ENCODE measurements around the gene STXBP1.

Gene STXBP1

DNA sequence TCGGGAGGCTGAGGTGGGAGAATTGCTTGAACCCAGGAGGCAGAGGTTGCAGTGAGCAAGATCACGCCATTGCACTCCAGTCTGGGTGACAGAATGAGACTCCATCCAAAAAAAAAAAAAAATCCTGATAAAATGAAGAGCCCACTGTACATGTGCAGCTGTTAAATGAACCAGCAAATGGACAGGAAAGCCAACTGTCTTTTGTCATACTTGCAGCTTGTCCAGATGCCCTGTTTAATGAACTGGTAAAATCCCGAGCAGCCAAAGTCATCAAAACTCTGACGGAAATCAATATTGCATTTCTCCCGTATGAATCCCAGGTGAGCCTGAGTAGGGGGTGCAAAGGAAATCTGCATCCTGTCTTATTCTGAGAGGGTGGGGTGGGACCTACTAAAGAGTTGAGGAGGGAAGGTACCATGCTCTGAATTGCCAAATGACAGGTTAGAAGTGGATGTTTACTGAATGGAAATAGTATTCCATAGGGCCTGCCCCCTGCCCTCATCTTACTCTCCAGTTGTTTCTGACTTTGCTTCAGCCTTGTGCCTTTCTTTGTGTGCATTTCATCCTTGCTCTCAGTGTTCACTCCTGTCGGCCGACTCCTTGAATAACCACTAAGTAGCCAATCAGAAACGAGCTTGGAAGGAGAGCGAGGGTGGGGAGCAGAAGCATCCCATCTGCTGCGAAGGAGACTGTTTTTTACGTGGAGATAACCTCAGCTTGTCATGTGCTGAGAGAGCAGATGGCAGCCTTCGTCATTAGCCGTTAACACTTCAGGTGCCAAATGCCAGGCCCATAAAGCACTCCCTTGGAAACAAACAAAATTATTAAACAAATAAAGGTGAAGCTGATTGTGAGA lies 49.0 kb downstream of the STXBP1 start:
- peak in 2 of 3 experiments; percentile 85 to 97 for DNase-seq

DNA sequence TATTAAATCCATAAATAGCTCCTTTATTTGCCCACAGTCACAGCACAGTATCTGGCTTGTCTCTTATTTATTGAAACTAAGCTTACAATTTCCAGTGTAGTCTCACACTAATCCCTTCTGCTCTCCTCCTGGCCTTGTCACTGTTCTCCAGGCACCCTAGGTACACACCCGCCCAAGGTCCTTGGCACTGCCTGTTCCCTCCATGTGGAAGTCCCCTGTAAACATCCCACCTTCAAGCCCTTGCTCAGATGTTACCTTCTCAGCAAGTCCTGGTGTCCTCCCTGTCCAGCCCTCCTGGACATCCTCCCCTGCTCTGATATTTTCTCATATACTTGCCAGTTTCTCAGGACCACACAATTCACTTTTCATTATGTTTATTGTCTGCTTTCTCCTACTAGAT lies 50.5 kb downstream of the STXBP1 start:
- DNase-seq: no peak

DNA sequence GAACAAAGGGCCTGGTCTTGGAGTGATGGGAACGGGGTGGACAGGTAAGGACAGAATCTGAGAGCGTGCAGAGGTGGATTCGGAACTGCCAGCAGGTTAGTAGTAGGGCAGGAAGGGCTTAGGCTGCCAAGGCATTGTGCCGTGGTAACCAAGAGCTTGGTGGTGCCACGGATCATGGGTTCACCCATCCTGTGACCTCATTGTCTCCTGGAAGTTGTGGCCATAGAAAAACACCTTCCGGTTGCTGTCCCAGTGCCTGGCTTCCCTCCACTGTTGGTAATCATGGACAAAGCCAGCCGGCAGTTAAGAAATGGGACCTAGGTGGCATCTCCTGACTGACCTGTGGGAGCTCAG lies 52.2 kb downstream of the STXBP1 start:
- no peak for DNase-seq

DNA sequence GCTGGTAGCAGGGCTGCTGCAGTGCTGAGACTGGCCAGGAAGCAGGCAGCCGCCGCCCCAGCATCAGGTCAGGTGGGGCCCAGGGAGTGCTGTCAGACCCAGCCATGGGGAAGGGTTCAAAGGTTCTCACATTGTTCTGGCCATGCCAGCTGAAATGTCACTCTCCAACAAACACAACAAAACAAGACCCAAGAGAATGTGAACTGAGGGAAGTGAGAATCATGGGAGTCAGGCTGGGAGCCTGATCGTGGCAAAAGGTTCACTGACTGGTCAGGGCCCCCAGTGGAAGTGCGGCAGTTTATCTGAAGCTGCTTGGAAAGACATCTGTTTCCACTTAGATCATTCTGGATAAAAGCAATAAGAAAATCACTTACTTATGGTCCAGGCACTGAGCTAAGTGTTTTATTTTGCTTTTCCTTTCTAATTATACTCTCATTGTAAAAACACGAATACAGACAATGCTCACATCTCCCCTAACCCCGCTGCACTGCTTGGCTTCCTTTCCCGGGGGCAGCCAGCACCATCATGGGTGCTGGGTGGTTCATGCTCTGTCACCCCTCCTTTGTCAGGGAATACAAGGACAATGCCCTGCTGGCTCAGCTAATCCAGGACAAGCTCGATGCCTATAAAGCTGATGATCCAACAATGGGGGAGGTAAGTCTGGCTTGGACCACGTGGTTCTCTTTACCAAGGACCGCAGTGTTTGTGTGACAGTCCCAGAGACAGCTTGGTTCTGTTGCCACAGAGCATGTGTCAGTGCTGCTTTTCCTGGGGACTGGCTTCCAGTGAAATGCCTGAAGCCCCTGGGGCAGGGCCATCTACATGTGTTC lies 52.8 kb downstream of the STXBP1 start:
- DNase-seq: no peak

DNA sequence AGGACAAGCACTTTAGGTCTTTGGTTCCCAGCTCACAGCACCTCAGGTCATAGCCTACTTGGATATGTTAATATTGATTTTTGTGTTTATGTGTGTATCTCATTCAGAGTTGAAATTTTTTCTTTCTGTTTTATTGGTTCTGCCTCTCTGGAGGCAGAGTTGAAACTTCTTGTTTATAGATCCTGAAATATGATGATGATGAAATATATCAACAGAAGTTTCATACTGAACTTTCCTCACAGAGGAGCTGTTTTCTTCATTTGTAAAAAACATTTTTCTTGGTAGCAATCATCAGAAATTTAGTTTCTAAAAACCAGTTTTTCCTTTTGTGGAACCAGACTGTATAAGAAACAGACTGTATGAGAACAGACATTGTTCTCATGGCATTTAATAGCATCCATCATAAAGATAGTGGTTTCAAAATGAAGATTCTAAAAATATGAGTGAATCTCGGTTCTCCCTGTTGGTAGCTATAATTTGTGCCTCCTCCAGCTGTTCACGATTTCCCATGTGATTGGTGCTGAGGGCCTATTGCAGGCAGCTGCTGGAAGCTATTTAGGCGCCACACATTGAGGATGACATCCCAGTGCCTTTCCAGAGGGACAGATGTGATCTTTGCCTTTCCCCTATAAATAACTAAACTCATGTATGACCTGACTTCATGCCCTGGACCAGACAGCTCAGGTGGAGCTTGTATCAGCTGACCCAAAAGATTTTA lies 55.2 kb downstream of the STXBP1 start:
- DNase-seq: no peak

DNA sequence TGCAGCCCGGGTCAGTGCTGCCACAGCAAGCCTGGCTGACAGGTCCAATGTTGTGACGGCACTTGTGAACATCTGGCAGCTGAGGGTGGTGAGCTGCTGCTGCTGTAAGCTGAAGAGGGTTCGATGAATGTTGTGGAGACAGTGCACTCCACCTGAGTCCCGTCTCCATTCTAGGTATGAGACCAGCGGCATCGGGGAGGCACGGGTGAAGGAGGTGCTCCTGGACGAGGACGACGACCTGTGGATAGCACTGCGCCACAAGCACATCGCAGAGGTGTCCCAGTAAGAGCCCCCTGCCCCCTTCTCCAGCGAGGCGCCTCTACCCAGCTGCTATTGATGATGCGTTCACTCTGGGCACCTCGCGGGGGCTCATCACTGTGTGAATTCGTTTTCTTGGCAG lies 55.8 kb downstream of the STXBP1 start:
- no peak for DNase-seq

DNA sequence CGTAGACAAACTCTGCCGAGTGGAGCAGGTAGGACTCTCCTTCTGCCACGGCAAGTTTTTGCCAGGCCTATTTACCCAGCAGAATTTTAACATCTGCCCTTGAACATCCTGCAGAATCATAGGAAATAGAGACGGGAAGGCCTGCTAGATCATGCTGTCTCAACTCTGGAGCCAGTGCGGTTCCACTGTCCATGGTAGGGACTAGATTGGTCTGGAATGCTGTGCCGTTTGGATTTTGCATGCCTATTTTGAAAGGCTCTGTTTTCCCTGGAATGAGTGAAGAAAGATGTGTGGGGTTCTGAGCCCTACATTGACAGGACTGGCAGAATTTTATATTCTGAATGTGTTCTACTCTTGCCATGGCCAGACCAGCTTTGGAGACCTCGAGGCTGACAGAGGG lies 61.2 kb downstream of the STXBP1 start:
- DNase-seq: no peak

DNA sequence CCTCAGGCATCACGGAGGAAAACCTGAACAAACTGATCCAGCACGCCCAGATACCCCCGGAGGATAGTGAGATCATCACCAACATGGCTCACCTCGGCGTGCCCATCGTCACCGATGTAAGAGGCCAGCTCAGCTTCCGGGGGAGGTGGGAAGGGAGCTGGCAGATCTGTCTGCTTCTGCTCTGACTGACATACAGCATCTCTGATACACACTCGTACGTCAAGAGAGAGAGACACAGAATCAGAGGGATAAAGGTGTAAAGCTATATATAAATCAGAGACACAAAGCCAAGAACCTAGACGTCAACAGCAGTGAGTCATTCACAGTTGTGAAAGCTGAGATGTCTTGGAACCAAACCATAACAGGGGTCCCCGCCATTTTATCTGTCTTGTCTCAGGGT lies 64.6 kb downstream of the STXBP1 start:
- no peak for DNase-seq

DNA sequence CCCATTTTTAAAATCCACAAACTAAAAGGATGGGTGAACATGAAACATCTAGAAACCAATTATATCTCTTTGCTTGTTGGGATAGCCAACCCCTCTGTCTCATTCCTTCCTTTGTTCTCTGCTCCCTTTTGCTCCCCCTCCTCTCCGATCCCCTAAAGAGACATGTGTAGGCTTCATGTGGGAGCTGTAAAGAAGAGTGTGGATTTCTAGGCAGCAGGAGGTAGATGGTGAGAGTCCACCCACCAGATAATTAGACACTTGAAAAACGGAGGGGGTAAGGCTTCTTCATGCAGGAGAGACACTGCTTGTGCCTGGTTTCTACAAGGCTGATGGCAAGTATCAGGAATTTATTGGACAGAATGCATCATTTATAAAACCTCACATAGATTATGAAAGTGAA lies 67.4 kb downstream of the STXBP1 start:
- peak in 1 of 3 experiments; percentile 33 for DNase-seq

DNA sequence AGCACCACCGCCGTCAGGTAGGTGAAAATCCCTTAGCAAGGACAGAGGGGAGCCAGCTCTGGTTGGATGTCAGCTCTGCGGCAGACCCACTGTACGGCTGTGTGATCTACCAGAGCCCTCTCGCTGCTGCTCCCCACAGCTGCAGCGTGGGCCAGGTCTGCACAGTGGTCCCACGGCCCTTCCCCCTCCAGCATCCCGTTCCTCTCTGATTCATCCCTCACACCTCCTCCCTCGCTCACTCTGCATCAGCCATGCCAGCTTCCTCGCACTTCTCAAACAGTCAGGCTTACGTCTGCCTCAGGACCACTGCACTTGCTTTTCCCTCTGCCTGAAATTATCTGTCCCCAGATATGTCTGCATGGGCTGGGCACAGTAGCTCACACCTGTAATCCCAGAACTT lies 68.1 kb downstream of the STXBP1 start:
- DNase-seq: no peak

DNA sequence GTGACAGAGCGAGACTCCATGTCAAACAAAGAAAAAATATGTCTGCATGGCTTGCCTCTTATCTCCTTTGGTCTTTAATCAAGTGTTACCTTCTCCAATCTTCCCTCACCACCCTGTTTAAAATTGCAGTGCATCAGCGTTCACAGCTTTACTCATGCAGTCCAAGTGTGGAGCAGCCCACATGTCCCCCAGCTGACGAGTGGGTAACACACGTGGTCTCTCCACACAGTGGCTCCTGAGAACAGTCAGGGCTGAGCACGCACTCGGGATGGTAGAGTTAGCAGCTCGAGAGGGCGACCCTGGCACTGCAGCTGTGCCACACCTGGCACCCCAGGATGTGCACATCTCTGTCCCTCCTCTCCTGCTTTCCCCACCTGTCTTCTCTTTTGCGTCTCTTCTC lies 68.8 kb downstream of the STXBP1 start:
- no peak for DNase-seq

DNA sequence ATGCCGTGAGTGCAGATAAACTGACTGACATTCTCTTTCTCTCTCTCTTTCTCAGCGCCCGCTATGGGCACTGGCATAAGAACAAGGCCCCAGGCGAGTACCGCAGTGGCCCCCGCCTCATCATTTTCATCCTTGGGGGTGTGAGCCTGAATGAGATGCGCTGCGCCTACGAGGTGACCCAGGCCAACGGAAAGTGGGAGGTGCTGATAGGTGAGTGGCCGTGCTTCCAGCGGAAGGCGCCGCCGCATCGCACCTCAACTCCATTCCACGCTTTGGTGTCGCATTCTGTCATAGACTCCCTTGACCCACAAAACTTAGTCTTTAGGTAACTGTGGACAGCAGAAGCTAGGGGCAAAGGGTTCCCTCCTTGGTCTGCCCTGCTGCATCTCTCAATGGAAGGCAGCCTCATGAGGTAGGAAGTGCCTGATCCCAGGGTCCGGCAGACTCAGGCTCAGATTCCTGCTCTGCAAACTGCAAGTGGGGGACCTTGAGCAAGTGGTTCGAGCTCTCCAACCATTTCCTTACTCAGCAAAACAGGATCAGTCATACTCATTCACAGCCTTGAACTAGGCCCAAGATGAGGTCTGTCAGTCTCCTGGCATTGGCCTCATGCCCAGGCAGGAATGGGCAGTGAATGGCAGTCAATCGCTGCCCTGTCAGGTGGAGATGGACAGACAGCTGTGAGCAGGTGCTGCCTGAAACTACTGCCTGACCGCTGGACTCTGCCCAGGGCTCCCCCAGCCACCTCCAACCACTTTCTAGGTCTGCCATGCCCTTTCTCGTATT lies 70.5 kb downstream of the STXBP1 start:
- no peak for DNase-seq

DNA sequence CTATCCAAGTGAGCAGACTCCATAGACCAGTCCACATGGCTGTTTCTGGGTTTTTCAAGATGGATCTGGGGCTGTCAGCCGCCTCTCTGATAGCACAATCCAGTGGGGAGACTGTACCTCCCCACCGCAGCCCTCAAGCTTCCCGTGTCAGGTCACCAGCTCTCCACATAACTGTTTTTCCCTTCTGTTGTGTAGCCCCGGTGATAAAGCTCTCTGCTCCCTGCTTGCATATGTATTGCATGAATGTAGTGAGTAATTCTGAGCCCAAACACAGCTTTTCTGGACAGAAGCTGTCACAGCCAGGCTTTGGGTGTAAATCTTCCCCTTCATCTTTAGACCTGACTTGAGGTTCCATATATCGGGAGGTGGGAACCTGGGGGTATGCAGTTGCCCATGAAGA lies 71.6 kb downstream of the STXBP1 start:
- DNase-seq: no peak

DNA sequence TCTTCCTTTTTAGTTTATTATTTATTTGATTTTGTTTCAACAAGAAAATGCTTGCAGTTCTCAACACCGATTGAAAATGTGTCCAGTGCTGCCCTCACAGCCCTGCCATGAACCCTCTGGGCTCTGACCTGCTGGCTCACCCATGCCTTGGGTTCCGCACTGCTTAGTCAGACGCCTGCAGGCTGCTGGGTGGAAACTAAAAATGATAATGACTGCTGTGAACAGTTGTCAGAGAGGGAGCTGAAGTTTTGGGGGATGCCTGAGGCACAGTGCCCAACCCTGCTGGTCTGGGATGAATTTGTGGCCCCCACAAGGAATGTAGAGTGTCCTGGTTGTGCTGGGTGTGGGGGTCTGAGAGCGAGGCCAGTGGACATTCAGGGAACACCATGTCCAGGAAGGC lies 72.5 kb downstream of the STXBP1 start:
- no peak for DNase-seq

DNA sequence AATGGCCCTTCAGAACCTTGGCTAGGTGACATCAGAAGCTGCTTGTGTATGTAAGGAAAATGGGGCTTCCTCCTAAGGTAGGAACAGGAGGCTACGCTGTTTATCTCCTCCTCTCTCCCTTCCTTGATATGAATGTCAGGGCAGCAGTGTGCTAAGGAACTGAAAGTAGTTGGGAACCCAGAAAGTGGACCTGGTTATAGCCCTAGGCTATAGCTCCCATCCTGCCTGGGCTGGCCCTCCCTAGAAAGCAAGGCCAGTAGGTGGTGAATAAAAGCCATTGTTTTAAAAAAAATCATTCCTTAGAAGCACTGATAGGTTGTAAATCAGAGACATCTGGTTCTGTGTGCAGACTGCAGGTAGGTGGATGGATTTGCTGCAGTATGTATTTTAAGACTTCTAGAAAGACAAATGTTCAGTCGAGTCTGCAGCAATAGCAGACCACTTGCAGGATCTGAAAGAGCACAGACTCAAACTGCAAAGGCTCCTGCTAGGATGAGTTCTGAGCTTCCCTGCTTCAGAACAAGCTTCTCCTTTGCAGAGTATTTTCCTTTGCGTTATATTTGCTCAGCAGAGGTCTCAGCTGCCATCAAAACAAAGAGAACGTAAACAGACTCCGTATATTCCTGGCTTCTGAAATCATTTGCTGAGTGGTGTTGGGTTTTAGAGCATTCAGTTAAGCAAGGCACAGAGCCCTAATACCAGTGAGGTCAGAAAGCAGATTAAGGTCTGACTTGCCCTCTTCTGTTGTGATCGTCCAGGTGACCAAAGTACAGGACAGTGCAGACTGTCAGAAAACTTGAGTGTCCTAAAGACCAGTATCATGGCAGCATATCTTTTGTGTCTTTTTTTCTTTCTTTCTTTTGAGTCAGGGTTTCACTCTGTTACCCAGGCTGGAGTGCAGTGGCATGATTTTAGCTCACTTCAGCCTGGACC lies 74.7 kb downstream of the STXBP1 start:
- peak in 2 of 3 experiments; percentile 38 to 72 for DNase-seq

DNA sequence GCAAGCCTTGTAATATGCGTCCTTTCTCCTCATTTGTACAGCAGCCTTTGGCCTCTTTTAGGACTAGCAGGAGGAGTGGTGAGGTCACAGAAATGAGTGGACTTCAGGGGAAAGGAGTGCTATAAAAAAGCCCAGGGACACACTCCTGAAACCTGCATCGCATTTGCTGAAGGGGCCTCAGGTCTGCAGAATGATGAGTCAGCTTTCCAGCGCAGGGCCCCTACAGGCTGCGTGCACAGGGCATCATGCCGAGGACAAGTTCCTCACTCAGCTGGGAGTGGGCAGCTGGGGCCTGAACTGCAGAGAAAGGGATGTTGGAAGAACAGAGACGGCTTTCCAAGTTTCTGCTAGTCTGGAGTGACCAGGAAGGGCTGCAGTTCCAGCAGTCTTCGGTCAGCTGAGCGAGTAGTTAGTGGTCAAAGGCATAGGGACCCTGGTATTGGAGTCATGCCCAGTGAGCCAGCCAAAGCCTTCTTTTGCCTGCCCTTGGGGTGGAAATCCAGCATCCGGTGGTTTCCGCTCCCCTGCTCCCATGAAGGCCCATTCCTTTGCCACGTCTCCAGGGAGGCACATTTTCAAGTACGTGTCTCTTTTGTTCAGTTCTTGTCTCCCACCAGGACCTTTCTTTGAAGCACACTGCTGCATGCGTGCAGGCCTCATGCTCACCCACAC lies 77.4 kb downstream of the STXBP1 start:
- no peak for DNase-seq

DNA sequence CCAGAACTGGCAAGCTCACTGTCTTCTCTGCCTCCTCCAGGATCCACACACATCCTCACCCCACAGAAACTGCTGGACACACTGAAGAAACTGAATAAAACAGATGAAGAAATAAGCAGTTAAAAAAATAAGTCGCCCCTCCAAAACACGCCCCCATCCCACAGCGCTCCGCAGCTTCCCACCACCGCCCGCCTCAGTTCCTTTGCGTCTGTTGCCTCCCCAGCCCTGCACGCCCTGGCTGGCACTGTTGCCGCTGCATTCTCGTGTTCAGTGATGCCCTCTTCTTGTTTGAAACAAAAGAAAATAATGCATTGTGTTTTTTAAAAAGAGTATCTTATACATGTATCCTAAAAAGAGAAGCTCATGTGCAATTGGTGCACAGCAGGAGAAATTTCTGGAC lies 78.7 kb downstream of the STXBP1 start:
- no peak for DNase-seq

DNA sequence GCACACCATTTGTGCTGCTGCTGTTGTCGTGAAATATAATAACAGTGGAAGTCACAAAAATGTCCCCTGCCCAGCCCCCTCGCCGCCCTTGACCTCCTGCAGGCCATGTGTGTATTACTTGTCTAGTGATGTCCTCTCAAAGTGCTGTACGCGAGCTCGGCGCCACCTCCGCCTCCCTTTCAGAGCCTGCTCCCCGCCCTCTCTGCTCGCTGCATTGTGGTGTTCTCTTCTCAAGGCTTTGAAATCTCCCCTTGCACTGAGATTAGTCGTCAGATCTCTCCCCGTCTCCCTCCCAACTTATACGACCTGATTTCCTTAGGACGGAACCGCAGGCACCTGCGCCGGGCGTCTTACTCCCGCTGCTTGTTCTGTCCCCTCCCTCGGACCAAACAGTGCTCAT lies 80.0 kb downstream of the STXBP1 start:
- peak in 1 of 3 experiments; percentile 12 for DNase-seq

DNA sequence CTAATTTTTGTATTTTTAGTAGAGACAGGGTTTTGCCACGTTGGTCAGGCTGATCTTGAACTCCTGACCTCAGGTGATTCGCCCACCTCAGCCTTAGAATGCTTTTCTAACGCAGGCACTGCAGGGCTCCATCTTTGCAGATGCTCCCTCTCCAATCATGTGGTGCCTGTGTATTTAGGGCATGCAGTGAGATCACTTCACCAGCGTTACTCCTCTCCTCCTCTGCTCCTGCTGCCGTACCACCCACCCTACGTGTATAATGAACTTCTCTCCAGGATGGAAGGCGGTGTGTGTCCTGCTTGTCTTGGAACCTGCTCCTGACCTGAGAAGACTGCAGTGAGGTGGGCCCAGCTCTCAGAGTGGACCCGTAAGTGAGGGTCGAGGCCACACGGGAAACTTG lies 81.1 kb downstream of the STXBP1 start:
- no peak for DNase-seq

DNA sequence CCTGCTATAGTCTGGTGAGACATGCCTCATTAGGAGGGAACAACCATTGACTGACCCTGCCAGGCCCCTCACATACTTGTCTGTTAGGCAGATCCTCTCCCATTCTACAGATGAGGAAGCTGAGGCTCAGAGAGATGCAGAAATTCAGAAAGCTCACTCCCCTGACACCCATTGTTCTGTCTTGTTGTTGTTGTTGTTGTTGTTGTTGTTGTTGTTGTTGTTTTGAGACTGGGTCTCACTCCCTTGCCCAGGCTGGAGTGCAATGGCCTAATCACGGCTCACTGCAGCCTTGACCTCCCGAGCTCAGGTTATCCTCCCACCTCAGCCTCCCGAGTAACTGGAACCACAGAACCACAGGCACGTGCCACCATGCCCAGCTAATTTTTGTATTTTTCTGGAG lies 81.6 kb downstream of the STXBP1 start:
- no peak for DNase-seq

Data from NCI-H1417 (cell line).